Left lobe of liver (tissue), 2 donors: ENCODE measurements around the gene OR8G1. TPM values are rescaled to one million over a fixed set of nuclear protein-coding genes. Genes with fewer than 3 reads are reported as not detected.
"Not testable (repeated sequence)": the region's sequence is repeated elsewhere in the genome, so short reads cannot be mapped to it uniquely, and the experiment has no call there.

Source experiments
- ATAC-seq: fragments of 200-7000 bp; cut with Tn5 transposase; one replicate; pipeline ENCODE4 v1.9.1; 2020; ENCODE audit warnings: mild to moderate bottlenecking, moderate library complexity
- DNase-seq: peaks from one replicate; pipeline ENCODE4 v3.0.0-alpha.2; 2020; ENCODE audit warnings: low spot score
- total RNA-seq: library from RNA; stranded (reverse); gene quantifications from one replicate; pipeline ENCODE4 v1.2.1, GENCODE V29; 2021
- donor health status: DM: no; HTN: no; CAD: no; lungs with moderate emphysema.
- donor health status: DM: no; HTN: yes; CAD: no.

OR8G1 gene
- total RNA-seq, 1 donor from 2014 or later, result not detected

GRCh38 chr11:124233376-124233775, 7.5 kb upstream of the OR8G1 start:
- DNase-seq, result no peak
- ATAC-seq, result no peak

GRCh38 chr11:124238512-124238911, 2.4 kb upstream of the OR8G1 start:
- DNase-seq (no peak), ATAC-seq (no peak)

- not testable (repeated sequence) for DNase-seq, ATAC-seq
Observed at GRCh38 chr11:124249869-124250268, 9.0 kb downstream of the OR8G1 start.

- DNase-seq, result no peak
- ATAC-seq, result no peak
Observed at GRCh38 chr11:124256076-124256475, 15.2 kb downstream of the OR8G1 start, which contains the start of gene OR8G5. TSS of gene OR8G5 (plus strand) at chr11:124256376. CDS start at chr11:124264932, 8,556 bp downstream.

- ATAC-seq, DNase-seq: not testable (repeated sequence)
Observed at GRCh38 chr11:124265041-124265440, 24.1 kb downstream of the OR8G1 start.

GRCh38 chr11:124270886-124271285, 30.0 kb downstream of the OR8G1 start:
- ATAC-seq, DNase-seq: not testable (repeated sequence)

- no peak for ATAC-seq
Observed at GRCh38 chr11:124274000-124274399, 33.1 kb downstream of the OR8G1 start.

GRCh38 chr11:124276081-124276480, 35.2 kb downstream of the OR8G1 start:
- DNase-seq (no peak), ATAC-seq (no peak)

More at GRCh38 chr11:124274000-124274399, 33.1 kb downstream of the OR8G1 start:
- DNase-seq, result no peak

- ATAC-seq (no peak), DNase-seq (no peak)
Observed at GRCh38 chr11:124277207-124277606, 36.3 kb downstream of the OR8G1 start.

GRCh38 chr11:124277804-124278203, 36.9 kb downstream of the OR8G1 start:
- ATAC-seq (no peak), DNase-seq (no peak)

GRCh38 chr11:124278261-124278660, 37.4 kb downstream of the OR8G1 start:
- ATAC-seq (no peak), DNase-seq (no peak)

- ATAC-seq (no peak), DNase-seq (no peak)
Observed at GRCh38 chr11:124285610-124286344, 44.9 kb downstream of the OR8G1 start.

GRCh38 chr11:124294687-124295086, 53.8 kb downstream of the OR8G1 start:
- ATAC-seq (no peak), DNase-seq (no peak)

- DNase-seq, result no peak
- no peak for ATAC-seq
Observed at GRCh38 chr11:124296016-124296415, 55.1 kb downstream of the OR8G1 start.

GRCh38 chr11:124297921-124298320, 57.0 kb downstream of the OR8G1 start:
- DNase-seq, result no peak
- no peak for ATAC-seq

GRCh38 chr11:124301548-124301947, 60.7 kb downstream of the OR8G1 start:
- DNase-seq (no peak), ATAC-seq (no peak)

- no peak for ATAC-seq
- DNase-seq, result no peak
Observed at GRCh38 chr11:124302347-124303125, 61.6 kb downstream of the OR8G1 start.

Other genes starting within 250 kb of the OR8G1 start
- gene OR10G6, start 245.9 kb upstream of the OR8G1 start, total RNA-seq, result not detected
- not detected for gene OR10G4, start 228.1 kb upstream of the OR8G1 start, total RNA-seq
- not detected for gene OR10G9, start 218.1 kb upstream of the OR8G1 start, total RNA-seq
- gene OR10G8, start 214.3 kb upstream of the OR8G1 start, total RNA-seq, result not detected
- gene OR10G7, start 199.8 kb upstream of the OR8G1 start, total RNA-seq, result not detected
- gene VWA5A, start 125.6 kb upstream of the OR8G1 start, total RNA-seq, result 3.4 TPM
- not detected for gene OR10D3, start 57.8 kb upstream of the OR8G1 start, total RNA-seq
- gene OR8G5, start 15.3 kb downstream of the OR8G1 start, total RNA-seq, result not detected
- gene OR8D1, start 72.9 kb downstream of the OR8G1 start, total RNA-seq, result not detected
- not detected for gene OR8D2, start 79.1 kb downstream of the OR8G1 start, total RNA-seq
- gene OR8B2, start 143.4 kb downstream of the OR8G1 start, total RNA-seq, result not detected
- not detected for gene OR8B3, start 157.9 kb downstream of the OR8G1 start, total RNA-seq
- gene OR8B4, start 183.8 kb downstream of the OR8G1 start, total RNA-seq, result not detected
- not detected for gene OR8B8, start 204.6 kb downstream of the OR8G1 start, total RNA-seq